Measurements from ENCODE around the gene FAM229A.
"Not testable (repeated sequence)": the region's sequence is repeated elsewhere in the genome, so short reads cannot be mapped to it uniquely, and the experiment has no call there.

The FAM229A gene

GRCh38 chr1:32362474-32363313 is at the start of gene FAM229A, which contains the start of gene TSSK3:
FAM229A (minus strand) TSS chr1:32362485; CDS start chr1:32362091, 394 bp downstream.
TSSK3 (plus strand) TSS chr1:32362539; CDS start chr1:32362702, 163 bp downstream.
- DNase-seq (ENCODE audit: insufficient read length, low spot score) (no peak), FAIRE-seq (no peak)

GRCh38 chr1:32411261-32411660 is 49.0 kb upstream of the FAM229A start:
- FAIRE-seq (no peak), DNase-seq (ENCODE audit: insufficient read length, low spot score) (no peak)

GRCh38 chr1:32406629-32407111 is 44.4 kb upstream of the FAM229A start:
- DNase-seq (ENCODE audit: insufficient read length, low spot score) (no peak), FAIRE-seq (no peak)

GRCh38 chr1:32405672-32406467 is 43.6 kb upstream of the FAM229A start:
- DNase-seq (ENCODE audit: insufficient read length, low spot score), result no peak
- FAIRE-seq, result no peak

GRCh38 chr1:32404946-32405345 is 42.7 kb upstream of the FAM229A start:
- FAIRE-seq, result no peak

GRCh38 chr1:32400876-32401631 is 38.8 kb upstream of the FAM229A start:
- FAIRE-seq, result peak; percentile 55
- DNase-seq (ENCODE audit: insufficient read length, low spot score), result peak; percentile 84

More at GRCh38 chr1:32404946-32405345, 42.7 kb upstream of the FAM229A start:
- DNase-seq (ENCODE audit: insufficient read length, low spot score), result no peak

GRCh38 chr1:32399843-32400242 is 37.6 kb upstream of the FAM229A start:
- no peak for FAIRE-seq
- DNase-seq (ENCODE audit: insufficient read length, low spot score), result no peak

- DNase-seq (ENCODE audit: insufficient read length, low spot score) (no peak), FAIRE-seq (no peak)
Measured at GRCh38 chr1:32398401-32398800, 36.1 kb upstream of the FAM229A start.

GRCh38 chr1:32396524-32396923 is 34.2 kb upstream of the FAM229A start:
- not testable (repeated sequence) for DNase-seq (ENCODE audit: insufficient read length, low spot score); FAIRE-seq

GRCh38 chr1:32394890-32395432 is 32.7 kb upstream of the FAM229A start:
- FAIRE-seq (no peak), DNase-seq (ENCODE audit: insufficient read length, low spot score) (no peak)

- peak; percentile 96 for FAIRE-seq
- DNase-seq (ENCODE audit: insufficient read length, low spot score), result peak; percentile 97
Measured at GRCh38 chr1:32394141-32394889, 32.0 kb upstream of the FAM229A start, which contains the start of gene BSDC1. BSDC1 (minus strand) TSS chr1:32394441; CDS start chr1:32394414, 27 bp downstream.

- DNase-seq (ENCODE audit: insufficient read length, low spot score), result no peak
- no peak for FAIRE-seq
Measured at GRCh38 chr1:32393832-32394140, 31.5 kb upstream of the FAM229A start.

GRCh38 chr1:32393136-32393535 is 30.9 kb upstream of the FAM229A start:
- DNase-seq (ENCODE audit: insufficient read length, low spot score) (no peak), FAIRE-seq (no peak)

GRCh38 chr1:32392325-32392724 is 30.0 kb upstream of the FAM229A start:
- FAIRE-seq (no peak), DNase-seq (ENCODE audit: insufficient read length, low spot score) (no peak)

GRCh38 chr1:32390904-32391870 is 28.9 kb upstream of the FAM229A start:
- DNase-seq (ENCODE audit: insufficient read length, low spot score), result no peak
- FAIRE-seq, result no peak

- FAIRE-seq (no peak), DNase-seq (ENCODE audit: insufficient read length, low spot score) (no peak)
Measured at GRCh38 chr1:32388641-32389040, 26.4 kb upstream of the FAM229A start.

- no peak for FAIRE-seq
Measured at GRCh38 chr1:32386676-32387392, 24.5 kb upstream of the FAM229A start.

GRCh38 chr1:32380057-32380456 is 17.8 kb upstream of the FAM229A start:
- FAIRE-seq, result no peak
- DNase-seq (ENCODE audit: insufficient read length, low spot score), result no peak

More at GRCh38 chr1:32386676-32387392, 24.5 kb upstream of the FAM229A start:
- no peak for DNase-seq (ENCODE audit: insufficient read length, low spot score)

Measured in HTR-8/SVneo (cell line).